RWPE2 (cell line): ENCODE measurements around the gene EPDR1.
A peak's percentile ranks its signal among the peaks of the same experiment; 100 is the strongest.

Experiments used
- ATAC-seq: fragments of 200-7000 bp; cut with Tn5 transposase; 3 replicates; pipeline ENCODE4 v1.9.1; 2021; ENCODE audit warnings: low read depth
- DNase-seq: peaks from one replicate; pipeline ENCODE4 v3.0.0-alpha.2; 2020; ENCODE audit warnings: low spot score
- H3K27ac ChIP-seq: fragments of 450-650 bp; 2 replicates; pipeline ENCODE4 v1.5.1; 2017; ENCODE audit warnings: mild to moderate bottlenecking; ENCODE audit not compliant: poor library complexity, severe bottlenecking
- H3K27me3 ChIP-seq: fragments of 250-450 bp; sonication (Bioruptor Pico); 2 replicates; pipeline ENCODE4 v1.5.1; 2021; ENCODE audit warnings: mild to moderate bottlenecking, moderate library complexity; ENCODE audit not compliant: insufficient read depth, poor library complexity, severe bottlenecking
- H3K36me3 ChIP-seq: fragments of 250-450 bp; sonication (Bioruptor Pico); 2 replicates; pipeline ENCODE4 v1.5.1; 2020; ENCODE audit warnings: low read depth, mild to moderate bottlenecking, moderate library complexity
- H3K4me1 ChIP-seq: fragments of 250-450 bp; sonication (Bioruptor Pico); 2 replicates; pipeline ENCODE4 v1.5.1; 2021; ENCODE audit warnings: mild to moderate bottlenecking, moderate library complexity; ENCODE audit not compliant: insufficient read depth, poor library complexity, severe bottlenecking
- H3K4me3 ChIP-seq: fragments of 250-450 bp; sonication (Bioruptor Pico); 2 replicates; pipeline ENCODE4 v1.5.1; 2021; ENCODE audit warnings: mild to moderate bottlenecking, moderate library complexity; ENCODE audit not compliant: severe bottlenecking
- H3K9me3 ChIP-seq: fragments of 250-450 bp; sonication (Bioruptor Pico); 2 replicates; pipeline ENCODE4 v1.5.1; 2021; ENCODE audit warnings: mild to moderate bottlenecking, moderate library complexity; ENCODE audit not compliant: severe bottlenecking
- TF ChIP-seq, protein P1 (sequence below): fragments of 450-650 bp; IDR thresholded peaks from one replicate; pipeline ENCODE4 v1.5.1; 2017; ENCODE audit warnings: mild to moderate bottlenecking, moderate library complexity; ENCODE audit not compliant: poor library complexity, severe bottlenecking

EPDR1 gene

GRCh38 chr7:37981664-37982063 is 61.2 kb downstream of the EPDR1 start:
- Histone ChIP-seq H3K36me3 (no peaks in the 10 kb centered on the region), H3K4me3 (no peak overlapping the region), H3K27me3 (no peaks in the 10 kb centered on the region), H3K9me3 (no peaks in the 10 kb centered on the region), H3K27ac (no peak overlapping the region), H3K4me1 (no peaks in the 10 kb centered on the region)
- DNase-seq (no peak), ATAC-seq (no peak)
- TF ChIP-seq, protein P1, sequence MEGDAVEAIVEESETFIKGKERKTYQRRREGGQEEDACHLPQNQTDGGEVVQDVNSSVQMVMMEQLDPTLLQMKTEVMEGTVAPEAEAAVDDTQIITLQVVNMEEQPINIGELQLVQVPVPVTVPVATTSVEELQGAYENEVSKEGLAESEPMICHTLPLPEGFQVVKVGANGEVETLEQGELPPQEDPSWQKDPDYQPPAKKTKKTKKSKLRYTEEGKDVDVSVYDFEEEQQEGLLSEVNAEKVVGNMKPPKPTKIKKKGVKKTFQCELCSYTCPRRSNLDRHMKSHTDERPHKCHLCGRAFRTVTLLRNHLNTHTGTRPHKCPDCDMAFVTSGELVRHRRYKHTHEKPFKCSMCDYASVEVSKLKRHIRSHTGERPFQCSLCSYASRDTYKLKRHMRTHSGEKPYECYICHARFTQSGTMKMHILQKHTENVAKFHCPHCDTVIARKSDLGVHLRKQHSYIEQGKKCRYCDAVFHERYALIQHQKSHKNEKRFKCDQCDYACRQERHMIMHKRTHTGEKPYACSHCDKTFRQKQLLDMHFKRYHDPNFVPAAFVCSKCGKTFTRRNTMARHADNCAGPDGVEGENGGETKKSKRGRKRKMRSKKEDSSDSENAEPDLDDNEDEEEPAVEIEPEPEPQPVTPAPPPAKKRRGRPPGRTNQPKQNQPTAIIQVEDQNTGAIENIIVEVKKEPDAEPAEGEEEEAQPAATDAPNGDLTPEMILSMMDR: no peak

DNA sequence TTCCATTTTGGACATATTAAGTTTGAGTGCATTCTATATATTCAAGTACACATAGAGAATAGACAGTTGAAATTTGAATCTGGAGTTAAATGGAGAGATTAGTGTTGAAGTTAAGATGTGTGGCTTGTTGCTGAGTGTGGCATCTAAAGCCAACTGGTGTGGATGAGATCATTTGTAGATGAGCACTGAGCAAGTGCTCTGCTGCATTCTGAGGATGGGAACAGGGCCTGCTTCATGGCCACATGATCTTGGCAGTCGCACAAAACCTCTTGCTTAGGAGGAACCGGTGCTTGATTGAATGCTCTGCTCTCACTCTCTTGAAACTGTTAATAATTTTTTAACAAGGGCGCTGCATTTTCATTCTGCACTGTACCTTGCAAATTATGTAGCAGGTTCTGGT is 62.0 kb downstream of the EPDR1 start:
- DNase-seq (no peak), ATAC-seq (no peak)
- Histone ChIP-seq H3K36me3 (no peaks in the 10 kb centered on the region), H3K4me3 (no peak overlapping the region), H3K4me1 (no peaks in the 10 kb centered on the region), H3K9me3 (no peaks in the 10 kb centered on the region), H3K27me3 (no peaks in the 10 kb centered on the region), H3K27ac (no peak overlapping the region)
- TF ChIP-seq, protein P1: no peak

DNA sequence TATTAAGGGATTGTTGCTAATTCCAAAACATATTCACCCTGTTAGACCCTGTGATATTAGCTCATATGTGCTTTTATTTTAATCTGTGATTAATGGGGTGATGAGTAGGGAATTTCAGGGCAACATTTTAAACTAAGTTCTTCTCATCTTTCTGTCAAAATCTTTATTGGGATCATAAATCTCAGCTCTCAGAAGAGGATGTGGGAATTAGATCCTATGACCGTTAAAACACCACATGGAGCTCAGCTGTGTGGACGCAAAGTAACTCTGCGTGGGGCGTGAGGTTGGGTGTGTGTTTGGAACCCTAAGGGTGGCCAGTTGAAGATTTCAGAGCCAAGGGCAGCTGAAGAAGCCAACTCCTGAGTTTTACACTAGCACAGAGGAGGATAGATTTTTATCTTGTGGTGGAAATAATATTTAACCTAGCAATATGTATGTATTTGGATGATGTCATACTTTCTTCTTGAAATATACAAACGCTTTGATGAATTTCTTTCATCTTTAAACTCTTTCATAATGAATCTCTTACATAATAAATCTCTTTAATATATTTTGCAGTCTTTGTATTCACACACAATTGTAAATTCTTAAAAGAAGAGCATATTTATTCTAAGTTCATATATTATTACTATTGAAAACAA is 64.4 kb downstream of the EPDR1 start:
- no peaks in the 10 kb centered on the region for H3K9me3 ChIP-seq
- H3K27ac ChIP-seq: no peak overlapping the region
- no peak overlapping the region for H3K4me3 ChIP-seq
- no peaks in the 10 kb centered on the region for H3K36me3 ChIP-seq
- TF ChIP-seq, protein P1: no peak
- DNase-seq (no peak), ATAC-seq (no peak)
- H3K4me1 ChIP-seq: peaks cover 3% of the 10 kb centered on the region
- no peaks in the 10 kb centered on the region for H3K27me3 ChIP-seq

DNA sequence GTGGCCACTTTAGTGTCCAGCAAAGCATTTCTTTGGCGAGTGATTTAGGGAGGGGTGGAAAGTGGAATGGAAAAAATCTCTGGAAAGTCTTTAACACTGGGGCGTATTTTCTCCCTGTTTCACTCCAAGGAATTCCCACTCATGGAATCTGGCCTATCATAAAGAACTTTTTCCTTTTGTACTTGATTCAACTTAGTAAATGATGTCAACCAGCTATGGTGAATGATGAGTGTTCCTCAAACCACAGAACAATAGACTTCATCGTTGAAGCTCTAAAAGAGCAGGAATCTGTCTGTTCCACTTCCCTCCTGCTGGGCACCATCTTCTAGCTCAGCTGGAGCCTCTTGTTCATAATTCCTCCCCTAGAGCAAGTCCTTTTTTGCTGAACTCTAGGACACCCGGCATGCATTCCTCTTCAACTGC is 66.5 kb downstream of the EPDR1 start:
- TF ChIP-seq, protein P1: no peak
- Histone ChIP-seq H3K27ac (no peak overlapping the region), H3K27me3 (no peaks in the 10 kb centered on the region), H3K9me3 (no peaks in the 10 kb centered on the region), H3K36me3 (no peaks in the 10 kb centered on the region), H3K4me1 (peaks cover 3% of the 10 kb centered on the region), H3K4me3 (no peak overlapping the region)
- ATAC-seq (no peak), DNase-seq (no peak)

- Histone ChIP-seq H3K4me3 (no peak overlapping the region), H3K9me3 (no peaks in the 10 kb centered on the region), H3K36me3 (no peaks in the 10 kb centered on the region), H3K4me1 (peaks cover 3% of the 10 kb centered on the region), H3K27me3 (no peaks in the 10 kb centered on the region), H3K27ac (no peak overlapping the region)
- DNase-seq (no peak), ATAC-seq (peak; percentile 85)
- TF ChIP-seq, protein P1: no peak
Measured at GRCh38 chr7:37987732-37988131, 67.3 kb downstream of the EPDR1 start.
